Inflammatory macrophage (primary cell): ENCODE results near the gene PATL1.
"Not testable (repeated sequence)": the region's sequence is repeated elsewhere in the genome, so short reads cannot be mapped to it uniquely, and the experiment has no call there.

Experiments used
- DNase-seq, 2 donors: peaks; one replicate each; pipeline ENCODE4 v3.0.0-alpha.2; 2020 to 2022

The PATL1 gene

DNA sequence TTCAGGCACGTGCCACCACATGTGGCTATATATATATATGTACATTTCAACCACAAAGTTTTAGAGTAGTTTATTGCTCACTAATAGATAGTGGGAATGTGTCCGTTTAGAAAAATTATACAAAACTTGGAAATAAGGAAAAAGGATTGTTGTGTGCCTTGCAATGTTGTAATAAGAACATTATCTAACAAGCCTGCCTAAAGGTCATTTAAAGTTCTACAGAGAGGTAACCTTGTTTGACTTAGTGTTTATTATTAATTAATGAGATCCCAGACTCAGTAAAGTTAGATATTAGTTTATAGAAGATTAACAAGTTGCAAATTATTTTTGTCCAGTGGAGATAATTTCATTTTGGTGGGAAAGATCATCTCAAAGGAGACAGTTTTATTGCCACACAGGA, 5.5 kb upstream of the PATL1 start:
- DNase-seq = no peak

DNA sequence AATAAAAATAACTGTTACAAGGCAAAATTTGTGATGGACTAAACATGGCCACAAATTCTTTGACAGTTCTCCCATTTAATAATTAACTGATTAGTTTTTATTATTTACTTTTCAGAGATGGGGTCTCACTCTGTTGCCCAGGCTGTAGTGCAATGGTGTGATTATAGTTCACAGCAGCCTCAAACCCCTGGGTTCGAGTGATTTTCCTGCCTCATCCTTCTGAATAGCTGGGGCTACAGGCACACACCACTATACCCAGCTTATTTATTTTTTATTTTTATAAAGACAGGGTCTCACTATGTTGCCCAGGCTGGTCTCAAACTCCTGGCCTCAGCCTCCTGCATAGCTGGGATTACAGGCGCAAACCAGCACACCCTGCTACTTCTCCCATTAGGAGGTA, 4.5 kb upstream of the PATL1 start:
- DNase-seq = no peak

DNA sequence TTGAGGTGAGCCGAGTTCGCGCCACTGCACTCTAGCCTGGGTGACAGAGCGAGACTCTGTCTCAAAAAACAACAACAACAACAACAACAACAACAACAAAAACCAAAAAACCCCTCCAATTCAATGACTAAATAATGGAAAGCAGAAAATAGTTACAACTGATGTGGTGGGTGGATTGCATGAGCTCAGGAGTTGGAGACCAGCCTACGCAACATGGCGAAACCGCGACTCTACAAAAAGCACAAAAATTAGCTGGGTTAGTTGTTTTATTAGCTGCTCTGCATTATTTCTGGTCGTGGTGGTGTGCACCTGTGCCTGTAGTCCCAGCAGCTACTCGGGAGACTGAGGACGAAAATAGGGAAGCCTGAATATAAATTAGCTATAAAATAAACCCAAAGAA, 2.6 kb upstream of the PATL1 start:
- peak; percentile 35 to 68 for DNase-seq

DNA sequence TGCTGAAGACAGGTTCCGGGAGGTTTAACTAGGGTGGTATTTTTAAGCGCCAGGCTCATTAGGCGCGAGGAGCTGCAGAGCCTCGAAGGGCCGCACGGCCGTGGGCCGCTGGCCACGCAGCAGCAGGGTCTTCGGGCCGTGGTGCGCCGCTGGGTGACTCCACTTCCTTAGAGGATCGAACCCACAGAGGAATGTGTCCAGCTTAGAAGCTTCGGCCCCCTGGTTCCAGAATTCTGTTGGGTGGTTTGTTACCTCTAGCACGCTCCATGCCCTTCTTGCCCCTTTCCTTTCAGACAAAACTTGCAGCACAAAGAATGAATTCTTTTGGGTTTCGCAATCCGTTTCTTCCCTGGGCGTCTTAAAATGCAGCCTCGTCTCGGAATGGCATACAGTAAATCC, 773 bp upstream of the PATL1 start:
- peak; percentile 40 to 58 for DNase-seq

DNA sequence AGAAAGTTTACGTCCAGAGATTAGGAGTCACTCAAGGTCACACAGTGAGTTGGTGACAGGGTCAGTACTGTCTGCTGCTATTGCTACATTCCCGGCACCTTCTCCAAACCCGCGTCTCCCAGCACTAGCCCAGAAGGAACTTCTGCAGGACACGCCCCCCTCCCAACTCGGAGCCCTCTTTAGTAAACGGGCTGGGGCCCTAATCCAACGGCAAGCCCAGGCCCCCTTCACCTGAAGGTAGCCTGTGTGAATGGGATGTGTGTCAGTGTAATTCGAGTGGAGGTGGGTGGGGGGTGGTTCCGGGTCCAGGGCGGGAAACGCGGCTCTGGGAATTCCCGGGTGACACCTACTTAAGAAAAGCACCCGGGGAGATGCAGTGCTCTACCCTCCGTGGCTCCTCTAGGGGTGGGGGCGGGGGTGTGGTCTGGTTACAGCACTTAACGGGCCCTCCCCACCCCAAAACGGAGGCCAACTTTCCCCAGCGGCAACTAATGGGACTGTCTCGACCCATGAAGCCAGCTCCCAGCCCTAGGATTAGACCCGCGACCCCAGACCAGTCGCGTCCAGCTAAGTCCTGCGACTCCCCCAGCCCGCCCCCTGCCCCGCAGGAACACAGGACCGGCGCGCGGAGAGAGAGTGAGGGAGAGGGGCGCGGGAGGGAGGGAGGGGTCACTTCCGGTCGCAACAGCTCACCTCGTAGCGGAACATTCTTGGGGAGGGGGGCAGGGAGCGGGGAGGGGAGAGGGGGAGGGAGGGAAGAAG, 468 bp downstream of the PATL1 start:
- DNase-seq = peak; percentile 76 to 86

DNA sequence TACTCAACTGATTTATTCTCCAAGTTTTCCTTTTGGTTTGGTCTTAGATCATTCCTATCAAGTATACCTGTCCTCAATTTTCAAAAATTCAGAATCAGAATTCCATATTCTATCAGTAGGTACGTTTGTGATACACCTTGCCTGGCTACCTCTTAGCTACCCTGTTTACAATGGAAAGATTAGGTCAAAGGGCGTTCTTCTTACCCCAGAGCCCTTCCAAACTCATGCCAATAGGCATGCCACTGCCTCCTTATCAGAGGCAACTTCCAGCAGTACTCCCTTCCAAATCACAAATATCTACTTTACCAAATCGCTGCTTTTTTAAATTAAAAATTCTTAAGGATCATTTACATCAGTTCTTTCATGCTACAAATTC, 1.0 kb downstream of the PATL1 start:
- no peak for DNase-seq

DNA sequence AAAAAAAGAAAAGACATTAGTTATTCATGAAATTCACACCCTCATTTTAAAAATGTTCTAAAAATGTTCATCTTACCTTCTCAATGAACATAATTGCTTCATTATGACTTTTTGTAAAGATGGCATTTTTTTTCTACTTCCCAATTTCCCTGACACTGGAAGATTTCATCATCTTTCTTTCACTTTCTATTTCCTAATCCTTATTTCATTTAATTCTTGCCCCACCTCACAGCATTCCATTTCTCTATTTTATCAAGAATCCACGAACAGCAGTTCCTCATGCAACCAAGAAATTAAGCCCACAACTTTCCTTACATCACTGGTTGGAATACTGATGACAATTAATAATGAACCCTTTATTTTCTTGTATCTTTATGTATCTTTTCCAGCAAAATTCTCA, 1.9 kb downstream of the PATL1 start:
- DNase-seq = peak; percentile 32 to 90

DNA sequence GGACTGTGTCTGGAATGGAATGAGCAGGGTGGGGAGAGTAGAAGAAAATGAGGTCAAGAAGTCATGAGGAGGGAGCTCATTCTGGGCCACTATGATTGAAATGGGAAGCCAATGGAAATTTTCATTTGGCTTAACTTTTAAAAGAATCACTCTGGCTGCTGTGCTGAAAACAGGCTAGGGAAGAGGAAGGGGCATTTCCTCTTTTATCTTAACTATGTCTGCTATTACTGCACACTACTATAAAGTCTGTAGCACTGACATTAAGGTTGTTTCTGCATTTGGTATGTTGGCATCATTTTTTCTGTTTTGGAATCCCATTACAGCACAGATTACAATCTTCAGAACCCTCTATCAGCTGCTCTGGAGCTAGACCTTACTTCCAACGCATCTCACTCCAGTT, 8.2 kb downstream of the PATL1 start:
- DNase-seq = peak; percentile 57 to 72

DNA sequence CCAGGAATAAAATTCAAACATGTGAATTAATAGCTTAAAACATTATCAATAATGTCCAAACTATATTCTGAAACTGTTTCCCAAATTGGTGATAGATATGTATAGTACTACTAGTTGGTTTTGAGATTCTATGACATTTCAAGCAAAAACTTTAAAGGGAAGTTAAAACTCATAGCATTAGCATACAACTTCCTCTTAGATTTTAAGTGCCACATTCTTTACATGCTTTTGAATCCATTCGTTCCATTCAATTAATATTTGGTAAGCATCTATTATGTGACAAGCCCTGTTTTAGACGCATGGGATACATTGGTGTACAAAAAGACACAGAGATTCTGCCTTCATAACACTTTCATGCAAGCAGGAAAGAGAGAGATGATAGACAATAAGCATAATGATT, 8.9 kb downstream of the PATL1 start:
- peak in 1 of 2 donors; percentile 37 for DNase-seq

DNA sequence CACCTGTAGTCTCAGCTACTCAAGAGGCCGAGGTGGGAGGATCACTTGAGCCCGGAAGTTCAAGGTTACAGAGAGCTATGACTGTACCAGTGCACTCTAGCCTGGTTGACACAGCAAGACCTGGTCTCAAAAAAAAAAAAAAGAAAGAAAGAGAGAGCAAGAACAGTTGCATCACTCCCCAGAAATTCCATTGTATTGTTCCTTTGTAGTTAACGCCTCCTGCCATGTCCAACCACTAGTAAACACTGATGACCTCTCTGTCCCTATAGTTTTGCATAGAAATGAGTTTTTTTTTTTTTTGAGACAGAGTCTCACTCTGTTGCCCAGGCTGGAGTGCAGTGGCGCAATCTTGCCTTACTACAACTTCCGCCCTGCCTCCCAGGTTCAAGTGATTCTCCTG, 10.8 kb downstream of the PATL1 start:
- no peak for DNase-seq

DNA sequence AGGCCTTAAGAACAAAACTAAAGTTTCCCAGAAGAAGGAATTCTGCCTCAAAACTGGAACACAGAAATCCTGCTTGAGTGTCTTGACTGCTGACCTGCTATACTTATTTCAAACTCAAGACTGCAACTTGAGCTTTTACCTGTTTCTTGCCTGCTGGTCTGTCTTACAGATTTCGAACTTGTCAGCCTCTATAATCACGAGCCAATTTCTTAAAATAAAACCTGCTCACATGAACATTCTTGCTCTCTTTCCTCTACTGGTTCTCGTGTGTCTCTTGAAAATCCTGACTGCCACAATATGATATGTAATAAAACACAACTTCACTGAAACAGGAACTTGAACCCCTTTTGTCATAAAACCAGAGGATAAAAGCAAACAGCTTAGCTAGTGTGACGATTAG, 13.9 kb downstream of the PATL1 start:
- no peak for DNase-seq

DNA sequence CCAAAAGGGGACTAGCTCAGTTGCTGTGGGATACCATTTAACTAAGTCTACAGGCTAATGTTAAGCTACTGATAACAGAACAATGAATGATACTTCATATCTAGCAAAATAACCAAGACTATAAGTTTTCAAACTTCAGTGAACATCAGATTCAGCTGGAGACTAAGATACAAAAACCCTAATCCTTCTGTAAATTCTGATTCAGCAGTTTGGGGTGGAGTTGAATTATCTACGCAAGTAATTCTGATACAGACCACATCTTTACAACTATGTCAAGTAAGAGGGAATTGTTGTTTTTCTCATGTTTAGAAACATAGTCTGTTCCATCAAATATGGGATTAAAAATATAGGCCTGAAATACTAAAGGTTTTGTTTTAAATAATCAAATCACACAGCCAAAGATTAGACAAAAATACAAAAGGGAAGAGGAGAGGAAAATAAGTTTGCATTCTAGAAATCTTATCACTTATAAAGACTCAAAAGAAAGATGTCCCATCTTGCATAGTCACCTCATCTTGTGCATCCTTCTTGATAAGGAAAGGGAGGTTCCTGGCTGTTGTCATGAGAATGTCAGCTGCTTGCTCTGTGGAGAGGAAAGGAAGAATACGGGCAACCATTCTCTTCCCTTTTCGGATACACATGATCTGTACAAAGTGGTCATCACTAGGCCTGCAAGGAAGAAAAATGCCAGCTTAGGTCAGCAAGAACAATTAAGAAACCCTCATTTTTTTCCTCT, 21.4 kb downstream of the PATL1 start:
- peak; percentile 73 to 84 for DNase-seq

DNA sequence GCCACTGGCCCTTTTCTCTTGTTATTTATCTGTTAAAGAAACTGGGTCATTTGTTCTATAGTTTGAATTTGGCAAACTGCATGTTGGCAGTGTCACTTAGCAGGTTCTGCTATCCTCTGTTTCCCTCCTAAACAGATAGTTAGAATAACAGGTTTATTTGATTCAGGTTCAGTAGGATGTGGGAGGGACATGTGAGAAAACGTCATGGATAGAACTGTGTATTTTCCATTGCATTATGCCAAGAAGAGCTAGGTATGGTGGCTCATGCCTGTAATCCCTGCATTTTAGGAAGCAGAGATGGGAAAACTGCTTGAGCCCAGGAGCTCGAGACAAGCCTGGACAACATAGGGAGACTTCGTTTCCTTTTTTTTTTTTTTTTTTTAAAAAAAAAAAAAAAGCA, 24.3 kb downstream of the PATL1 start:
- no peak for DNase-seq

DNA sequence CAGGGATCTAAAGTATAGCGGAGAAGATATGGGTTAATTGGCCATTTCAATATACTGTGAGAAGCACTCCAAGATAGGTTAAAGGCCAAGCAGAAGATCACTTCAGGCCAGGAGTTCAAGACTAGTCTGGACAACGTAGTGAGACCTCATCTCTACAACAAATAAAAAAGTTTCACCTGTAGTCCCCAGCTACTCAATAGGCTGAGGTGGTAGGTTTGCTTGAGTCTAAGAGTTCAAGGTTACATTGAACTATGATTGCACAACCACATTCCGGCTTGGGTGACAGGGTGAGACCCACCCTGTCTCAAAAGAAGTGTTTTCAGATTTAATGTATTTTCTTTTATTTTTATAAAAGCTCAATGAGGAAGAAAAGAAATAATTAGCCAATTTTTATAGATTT, 25.4 kb downstream of the PATL1 start:
- no peak for DNase-seq

DNA sequence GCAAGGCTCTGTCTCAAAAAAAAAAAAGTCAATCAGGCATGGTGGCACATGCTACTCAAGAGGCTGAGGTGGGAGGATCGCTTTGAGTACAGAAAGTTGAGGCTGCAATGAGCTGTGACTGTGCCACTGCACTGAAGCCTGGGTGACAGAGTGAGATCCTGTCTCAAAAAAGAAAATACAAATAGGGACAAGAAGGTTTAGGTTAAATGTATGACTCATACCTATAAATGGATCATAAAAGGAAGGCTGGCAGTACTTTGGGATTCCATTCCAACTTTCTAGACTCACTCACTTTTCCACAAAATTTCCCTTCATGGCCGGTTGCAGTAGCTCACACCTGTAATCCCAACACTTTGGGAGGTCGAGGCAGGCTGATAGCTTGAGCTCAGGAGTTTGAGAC, 27.7 kb downstream of the PATL1 start:
- no peak for DNase-seq

DNA sequence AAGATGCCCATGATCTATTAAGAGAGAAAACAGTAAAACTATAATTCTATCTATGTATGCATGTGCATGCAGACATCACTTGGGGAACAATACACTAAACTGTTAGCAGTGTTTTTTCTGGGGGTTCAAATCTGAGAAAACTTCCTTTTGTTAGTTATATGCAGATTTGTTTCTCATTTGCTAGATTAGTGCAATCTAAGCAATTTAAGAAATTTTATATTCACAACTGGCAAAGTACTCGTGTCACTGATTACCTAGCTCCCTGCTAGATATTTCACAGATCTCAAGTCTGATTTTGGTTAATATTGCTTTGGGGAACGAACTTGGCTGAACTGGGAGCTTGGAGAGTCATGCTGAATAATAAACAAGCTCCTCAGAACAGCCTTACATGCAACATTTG, 38.3 kb downstream of the PATL1 start:
- DNase-seq = no peak

DNA sequence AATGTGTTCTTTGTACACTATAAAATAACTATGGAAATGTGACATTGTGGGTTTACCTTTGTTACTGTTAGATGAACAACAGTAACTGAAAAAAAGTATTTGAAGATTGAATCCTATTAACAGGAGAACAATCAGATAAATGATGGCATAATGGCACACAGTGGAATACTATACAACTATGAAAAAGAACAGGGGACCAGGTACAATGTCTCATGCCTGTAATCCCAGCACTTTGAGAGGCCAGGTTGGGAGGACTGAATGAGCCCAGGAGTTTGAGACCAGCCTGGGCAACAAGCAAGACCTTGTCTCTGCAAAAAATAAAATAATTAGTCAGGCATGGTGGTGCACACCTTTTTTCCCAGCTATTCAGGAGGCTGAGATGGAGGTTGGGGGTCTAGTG, 38.8 kb downstream of the PATL1 start:
- no peak for DNase-seq

DNA sequence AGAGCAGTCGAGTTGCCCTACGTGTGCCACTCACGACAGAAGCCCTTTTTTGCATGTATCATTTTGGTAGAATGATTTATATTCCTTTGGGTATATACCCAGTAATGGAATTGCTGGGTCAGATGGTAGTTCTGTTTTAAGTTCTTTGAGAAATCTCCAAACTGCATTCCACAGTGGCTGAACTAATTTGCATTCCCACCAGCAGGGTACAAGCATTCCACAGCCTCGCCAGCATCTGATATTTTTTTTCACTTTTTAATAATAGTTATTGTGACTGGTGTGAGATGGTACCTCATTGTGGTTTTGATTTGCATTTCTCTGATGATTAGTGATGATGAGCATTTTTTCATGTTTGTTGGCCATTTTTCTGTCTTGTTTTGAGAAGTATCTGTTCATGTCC, 41.9 kb downstream of the PATL1 start:
- not testable (repeated sequence) for DNase-seq

DNA sequence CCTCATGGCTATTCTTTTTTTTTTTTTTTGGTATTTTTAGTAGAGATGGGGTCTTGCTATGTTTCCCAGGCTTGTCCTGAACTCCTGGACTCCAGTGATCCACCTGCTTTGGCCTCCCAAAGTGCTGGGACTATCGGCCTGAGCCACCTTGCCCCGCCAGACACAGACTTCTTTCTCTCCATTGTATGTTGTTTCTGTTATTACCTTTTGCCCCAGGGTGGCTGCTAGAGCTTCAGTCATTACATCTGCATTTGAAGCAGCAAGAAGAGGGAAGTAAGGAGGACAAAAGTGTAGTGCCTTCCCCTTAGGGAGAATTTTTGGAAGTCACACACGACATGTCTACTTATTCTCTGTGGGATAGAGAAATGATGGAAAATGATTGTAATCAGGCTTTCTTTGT, 43.1 kb downstream of the PATL1 start:
- no peak for DNase-seq

DNA sequence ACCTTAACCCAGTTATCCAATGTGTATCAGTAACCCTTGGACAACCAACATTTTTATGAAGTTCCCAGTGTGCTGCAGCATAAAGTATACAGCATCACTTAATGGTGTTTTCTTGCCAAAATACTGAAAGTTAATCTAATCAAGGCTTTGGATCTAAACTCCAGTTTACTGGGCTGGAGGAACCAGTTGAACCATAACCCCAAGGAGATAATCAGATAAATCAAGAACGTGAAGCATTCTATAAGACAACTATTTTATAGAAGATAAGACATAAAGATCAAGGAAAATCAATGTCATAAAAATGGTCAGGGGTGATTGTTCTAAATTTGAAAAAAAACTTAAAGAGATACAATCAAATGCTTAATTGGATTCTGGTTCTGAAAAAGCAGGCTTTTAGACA, 51.0 kb downstream of the PATL1 start:
- DNase-seq = no peak

DNA sequence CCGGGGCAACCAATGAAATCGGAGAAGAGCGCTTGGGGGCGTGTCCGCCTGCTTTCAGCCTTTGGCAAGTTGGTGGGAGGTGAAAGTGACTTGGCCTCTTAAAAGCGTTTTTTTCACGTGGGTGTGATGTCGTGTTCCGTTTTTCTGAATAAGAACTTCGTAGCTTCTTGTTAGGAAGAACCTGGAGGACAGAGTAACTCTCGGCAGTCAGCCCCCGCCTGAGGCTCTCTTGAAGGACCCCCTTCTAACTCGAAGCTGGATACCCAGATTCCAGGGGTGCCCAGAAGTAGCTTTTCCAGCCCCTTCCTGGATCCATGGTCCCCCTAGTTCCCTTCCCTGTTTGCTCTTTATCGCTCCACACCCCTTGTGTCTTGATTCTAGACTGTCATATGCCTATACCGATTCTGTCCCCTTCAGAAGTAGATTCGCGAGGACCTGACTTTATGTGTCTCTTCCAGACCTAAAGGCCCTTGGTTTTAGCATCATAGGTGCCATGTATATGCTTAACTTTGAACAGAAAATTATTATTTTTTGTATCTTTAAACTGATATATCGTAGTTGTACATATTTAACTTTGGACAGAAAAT, 52.3 kb downstream of the PATL1 start:
- DNase-seq = peak in 1 of 2 donors; percentile 100

DNA sequence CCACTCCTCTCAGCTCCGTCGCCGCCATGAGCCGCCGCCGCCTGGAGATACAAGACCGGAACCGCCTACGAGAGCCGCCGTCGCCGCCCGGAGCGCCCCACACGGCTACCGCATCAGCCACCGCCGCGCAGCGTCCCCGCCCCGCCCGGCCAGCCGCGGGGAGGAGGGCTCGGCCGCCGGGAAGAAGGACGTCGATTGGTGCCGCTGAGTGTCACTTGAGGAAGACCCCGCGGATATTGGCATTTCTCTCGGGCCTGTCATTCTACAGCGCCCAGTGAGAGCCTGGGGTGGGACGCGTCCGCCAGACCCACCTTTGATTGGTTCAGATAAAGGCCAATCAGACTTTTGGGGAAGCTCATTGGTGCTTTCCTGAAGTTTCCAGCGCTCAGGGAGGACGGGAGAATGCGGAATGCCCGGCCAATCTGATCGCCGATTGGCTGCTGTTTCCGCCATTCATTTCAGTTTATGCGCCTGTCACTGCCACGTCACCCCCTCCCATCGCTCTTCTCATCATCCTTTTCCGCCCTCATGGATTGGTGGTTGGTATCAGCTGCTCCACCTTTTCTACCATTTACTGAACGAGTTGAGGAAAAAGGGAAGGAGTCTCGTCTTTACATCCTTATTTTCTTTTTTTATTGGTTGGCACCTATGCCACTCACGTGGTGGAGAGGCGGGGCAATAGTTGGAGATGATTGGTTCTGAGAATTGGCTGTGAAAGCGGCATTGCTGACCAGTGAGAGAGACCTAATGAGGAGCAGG, 53.0 kb downstream of the PATL1 start, which contains the start of gene OSBP:
OSBP (minus strand) TSS at position 138 of the 759 bp plus-strand sequence; CDS start at position 28, 110 bp downstream.
- DNase-seq = peak; percentile 100

DNA sequence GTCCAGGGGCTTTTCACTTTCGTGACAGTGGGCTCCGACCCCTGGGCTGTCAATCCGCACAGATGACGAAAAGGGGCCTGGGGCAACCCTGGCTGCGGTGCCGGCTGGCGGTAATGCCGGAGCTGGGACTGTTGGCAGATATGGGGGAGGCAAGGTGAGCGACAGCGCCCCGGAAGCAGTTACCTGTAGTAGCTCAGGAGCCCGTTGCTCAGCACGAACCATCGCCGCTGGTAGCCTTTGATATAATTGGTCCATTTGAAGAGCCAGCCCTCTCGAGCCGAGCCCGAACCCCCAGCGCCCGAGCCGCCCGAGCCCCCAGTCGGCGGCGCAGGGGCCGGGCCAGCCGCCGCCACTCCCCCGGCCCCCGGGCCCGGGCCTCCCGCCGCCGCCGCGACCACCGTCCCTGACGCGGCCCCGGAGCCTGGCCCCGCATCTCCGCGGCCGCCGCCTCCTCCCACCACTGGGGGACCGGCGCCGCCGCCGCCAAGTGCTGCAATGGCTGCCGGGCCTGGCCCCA, 53.7 kb downstream of the PATL1 start:
- DNase-seq = peak in 1 of 2 donors; percentile 8
